K562 (cell line): ENCODE data around the gene CAMKV. TPM values are rescaled to one million over a fixed set of nuclear protein-coding genes. Genes with fewer than 3 reads are reported as not detected.

Experiments
- ATAC-seq: fragments of 200-7000 bp; cut with Tn5 transposase; 3 replicates; pipeline ENCODE4 v1.9.1; 2020; ENCODE audit warnings: moderate library complexity
- BruUV-seq: library from RNA; stranded (reverse); fragments of 400-500 nt; replicated peaks from 2 replicates; lab custom pipeline; 2021; lab: Mats Ljungman, UMichigan
- CTCF ChIA-PET: fragments of 300-600 bp; formaldehyde crosslinking; extraction: SDS; loops from one replicate; lab custom pipeline; 2021; ENCODE audit warnings: low intra/inter-chr PET ratio; lab: Yijun Ruan, JAX
- POLR2A ChIA-PET: fragments of 300-600, 350-650 bp; sonication (Branson Sonifier 250); formaldehyde crosslinking; extraction: SDS; loops from one replicate; lab custom pipeline; 2021; ENCODE audit warnings: antibody characterized with exemption, inconsistent platforms; lab: Yijun Ruan, JAX
- DNase-seq, 4 experiments: peaks; one replicate each; pipeline versions ENCODE4 v3.0.0 to v3.0.0-alpha.2; 2011 to 2018; ENCODE audit warnings: low spot score in 3 of 4, mixed read lengths in 3 of 4; ENCODE audit errors: extremely low read depth in 1 of 4
- FAIRE-seq: peaks from 2 replicates; lab custom pipeline; 2011; peaks lifted over from hg19 to GRCh38; lab: Jason Lieb, UNC
- H2AFZ ChIP-seq: 2 replicates; pipeline ENCODE4 v1.6.0; 2011; ENCODE audit warnings: low read depth, low read length, control low read depth, inconsistent platforms
- H3K27ac ChIP-seq: fragments of 200-600 bp; 3 replicates; pipeline ENCODE4 v1.8.0; 2011; ENCODE audit warnings: low read depth, mild to moderate bottlenecking, control low read depth, inconsistent platforms, low read length, moderate library complexity, mixed read lengths; ENCODE audit errors: extremely low read depth
- H3K27me3 ChIP-seq, 2 experiments: fragments of 300-600 bp in 1 of 2; 2 replicates in 1 of 2; 3 replicates in 1 of 2; pipeline versions ENCODE4 v1.6.0 to v1.8.0; 2011; ENCODE audit warnings: inconsistent platforms in 2 of 2, low read length in 2 of 2, mild to moderate bottlenecking in 1 of 2, mixed read lengths in 1 of 2, moderate library complexity in 1 of 2; ENCODE audit not compliant: control insufficient read depth in 2 of 2, insufficient read depth in 2 of 2
- H3K36me3 ChIP-seq: fragments of 300-600 bp; 3 replicates; pipeline ENCODE4 v1.8.0; 2011; ENCODE audit warnings: mild to moderate bottlenecking, low read length, inconsistent platforms; ENCODE audit not compliant: control insufficient read depth, insufficient read depth
- H3K4me1 ChIP-seq, 2 experiments: fragments of 200-600 bp in 1 of 2; replicated peaks in 1 of 2; 2 replicates in 1 of 2; 3 replicates in 1 of 2; pipeline versions ENCODE4 v1.5.1 to v1.8.0; 2011; ENCODE audit warnings: inconsistent platforms in 2 of 2, low read length in 2 of 2, mild to moderate bottlenecking in 1 of 2, mixed read lengths in 1 of 2, moderate library complexity in 1 of 2; ENCODE audit not compliant: control insufficient read depth in 2 of 2, insufficient read depth in 2 of 2
- H3K4me2 ChIP-seq: 2 replicates; pipeline ENCODE4 v1.6.1; 2011; ENCODE audit warnings: low read length, control low read depth, inconsistent platforms, mixed read lengths; ENCODE audit not compliant: insufficient read depth
- H3K4me3 ChIP-seq: fragments of 200-600 bp; sonication (generic), shearing (Covaris generic); 2 replicates; pipeline ENCODE4 v1.5.1; 2016; ENCODE audit warnings: control low read depth, inconsistent platforms
- H3K79me2 ChIP-seq: fragments of 200-600 bp; 3 replicates; pipeline ENCODE4 v1.8.0; 2011; ENCODE audit warnings: low read length, inconsistent platforms; ENCODE audit not compliant: control insufficient read depth, insufficient read depth
- H3K9ac ChIP-seq, 2 experiments: 2 replicates each; pipeline versions ENCODE4 v1.6.0 to v1.6.1; 2011; ENCODE audit warnings: low read depth in 2 of 2, low read length in 2 of 2, control low read depth in 1 of 2, inconsistent platforms in 1 of 2, mild to moderate bottlenecking in 1 of 2, mixed read lengths in 1 of 2; ENCODE audit not compliant: insufficient read depth in 1 of 2
- H3K9me1 ChIP-seq: one replicate; pipeline ENCODE4 v1.6.0; 2011; ENCODE audit warnings: inconsistent platforms, mild to moderate bottlenecking, low read length, moderate library complexity; ENCODE audit not compliant: control insufficient read depth, insufficient read depth
- H3K9me3 ChIP-seq: replicated peaks from 2 replicates; pipeline ENCODE4 v1.5.1; 2011; ENCODE audit warnings: low read depth, low read length, inconsistent platforms; ENCODE audit not compliant: control insufficient read depth, insufficient read depth
- H4K20me1 ChIP-seq: replicated peaks from 2 replicates; pipeline ENCODE4 v1.6.1; 2011; ENCODE audit warnings: low read length, inconsistent platforms, mixed read lengths; ENCODE audit not compliant: control insufficient read depth, insufficient read depth
- BHLHE40 ChIP-seq: IDR thresholded peaks from 2 replicates; pipeline ENCODE4 v1.6.1; 2011; ENCODE audit warnings: low read length, improper control_type of control experiment
- ETS2 ChIP-seq: IDR thresholded peaks from 2 replicates; pipeline ENCODE4 v1.6.1; 2016; ENCODE audit warnings: borderline replicate concordance, missing genetic modification characterization, mild to moderate bottlenecking, moderate library complexity, missing compliant biosample characterization; ENCODE audit not compliant: poor library complexity, severe bottlenecking
- GABPA ChIP-seq: fragments of 200-800 bp; sonication (Bioruptor generic); conservative IDR thresholded peaks from 2 replicates; pipeline ENCODE4 v1.6.1; 2016; ENCODE audit warnings: low read depth, missing genetic modification characterization, missing compliant biosample characterization
- GABPB1 ChIP-seq: sonication (generic); formaldehyde crosslinking; IDR thresholded peaks from 2 replicates; pipeline ENCODE4 v1.8.0; 2022; ENCODE audit warnings: mild to moderate bottlenecking, missing genetic modification reagents
- IFI16 ChIP-seq: fragments of 250-450 bp; sonication (Bioruptor Pico); IDR thresholded peaks from 2 replicates; pipeline ENCODE4 v2.1.2; 2022; ENCODE audit warnings: mild to moderate bottlenecking, inconsistent platforms
- MTA3 ChIP-seq: fragments of 450-650 bp; formaldehyde crosslinking; IDR thresholded peaks from 2 replicates; pipeline ENCODE4 v1.6.1; 2017; ENCODE audit warnings: mild to moderate bottlenecking, borderline replicate concordance
- MTF1 ChIP-seq: fragments of 250-450 bp; sonication (Bioruptor Pico); IDR thresholded peaks from 2 replicates; pipeline ENCODE4 v1.9.0; 2021; ENCODE audit warnings: moderate library complexity, mild to moderate bottlenecking, inconsistent platforms, borderline replicate concordance
- NR2C1 ChIP-seq, 2 experiments: fragments of 450-650 bp; IDR thresholded peaks; 2 replicates each; pipeline ENCODE4 v1.6.1; 2017; ENCODE audit warnings: mild to moderate bottlenecking in 2 of 2, antibody characterized with exemption in 1 of 2, inconsistent platforms in 1 of 2, missing compliant biosample characterization in 1 of 2, missing genetic modification characterization in 1 of 2
- TCF3 ChIP-seq: sonication (generic); formaldehyde crosslinking; IDR thresholded peaks from 2 replicates; pipeline ENCODE4 v1.4.0; 2020; ENCODE audit warnings: mild to moderate bottlenecking, missing genetic modification reagents
- ZEB2 ChIP-seq: fragments of 450-650 bp; IDR thresholded peaks from 2 replicates; pipeline ENCODE4 v1.6.1; 2016
- ZNF134 ChIP-seq: fragments of 250-450 bp; sonication (Bioruptor Pico); conservative IDR thresholded peaks from 2 replicates; pipeline ENCODE4 v1.4.0; 2020
- ZNF695 ChIP-seq: fragments of 450-650 bp; formaldehyde crosslinking; IDR thresholded peaks from 2 replicates; pipeline ENCODE4 v1.4.0; 2020; ENCODE audit warnings: mild to moderate bottlenecking, moderate library complexity
- ZNF75A ChIP-seq: fragments of 450-650 bp; formaldehyde crosslinking; IDR thresholded peaks from 2 replicates; pipeline ENCODE4 v1.4.0; 2020; ENCODE audit warnings: mild to moderate bottlenecking
- ZNF778 ChIP-seq: fragments of 450-650 bp; formaldehyde crosslinking; IDR thresholded peaks from 2 replicates; pipeline ENCODE4 v1.4.0; 2020; ENCODE audit warnings: mild to moderate bottlenecking, moderate library complexity
- WGBS: fragments of 100-300 bp; shearing (Covaris generic); methylation state at CpG from one replicate; pipeline ENCODE4 v1.1.6; 2016; ENCODE audit warnings: low coverage, mixed read lengths; ENCODE audit not compliant: insufficient coverage; ENCODE audit errors: missing lambda C conversion rate; 5-methylcytosine and 5-hydroxymethylcytosine counted together
- in situ Hi-C: fragments of 300-500 bp; cut with MboI; formaldehyde crosslinking; loops from 4 replicates; pipeline ENCODE4 v1.15.0; 2018; ENCODE audit warnings: inconsistent platforms, mixed read lengths
- intact Hi-C: fragments of 100-400 bp; cut with micrococcal nuclease; formaldehyde crosslinking; loops from 2 replicates; pipeline ENCODE4 v1.14.2; 2022
- polyA plus RNA-seq, 8 experiments: library from polyadenylated mRNA; depleted of rRNA in 4 of 8; stranded (reverse) in 5 of 8; unstranded in 3 of 8; fragments of >200 nt; fragmentation: Nextera tagmentation in 2 of 8; fragmentation: Illumina TruSeq in 1 of 8; extraction: Ambion mirVana in 2 of 8; extraction: Trizol in 1 of 8; gene quantifications; 2 replicates each; pipeline versions ENCODE4 v1.2.1 to v1.2.3, GENCODE V29; 2011 to 2014; ENCODE audit warnings: inconsistent platforms in 1 of 8, missing spikeins in 1 of 8
- total RNA-seq, 7 experiments: library from RNA; depleted of rRNA in 6 of 7; stranded (reverse); fragments of >200 nt in 6 of 7; fragmentation: Illumina TruSeq in 2 of 7; extraction: Trizol in 2 of 7; gene quantifications; 2 replicates each; pipeline versions ENCODE4 v1.2.1 to v1.2.3, GENCODE V29; 2011 to 2021; ENCODE audit warnings: low replicate concordance in 1 of 7
- TF ChIP-seq, protein P1 (sequence below): fragments of 450-650 bp; formaldehyde crosslinking; IDR thresholded peaks from 2 replicates; pipeline ENCODE4 v1.4.0; 2020; ENCODE audit warnings: mild to moderate bottlenecking, moderate library complexity
- TF ChIP-seq, protein P2 (sequence below): sonication (generic); formaldehyde crosslinking; IDR thresholded peaks from 2 replicates; pipeline ENCODE4 v1.8.0; 2022; ENCODE audit warnings: missing genetic modification reagents, mild to moderate bottlenecking, moderate library complexity, borderline replicate concordance
- TF ChIP-seq, protein P3 (sequence below): fragments of 250-450 bp; sonication (Bioruptor Pico); IDR thresholded peaks from 2 replicates; pipeline ENCODE4 v1.8.0; 2021; ENCODE audit warnings: mild to moderate bottlenecking, moderate library complexity

CAMKV gene
- total and polyA plus RNA-seq, 9 of the 15 experiments (the other 6 are each of a cell fraction or from before 2014, with no cell fraction given), result 0.08 to 2.7 (median 0.79) TPM

DNA sequence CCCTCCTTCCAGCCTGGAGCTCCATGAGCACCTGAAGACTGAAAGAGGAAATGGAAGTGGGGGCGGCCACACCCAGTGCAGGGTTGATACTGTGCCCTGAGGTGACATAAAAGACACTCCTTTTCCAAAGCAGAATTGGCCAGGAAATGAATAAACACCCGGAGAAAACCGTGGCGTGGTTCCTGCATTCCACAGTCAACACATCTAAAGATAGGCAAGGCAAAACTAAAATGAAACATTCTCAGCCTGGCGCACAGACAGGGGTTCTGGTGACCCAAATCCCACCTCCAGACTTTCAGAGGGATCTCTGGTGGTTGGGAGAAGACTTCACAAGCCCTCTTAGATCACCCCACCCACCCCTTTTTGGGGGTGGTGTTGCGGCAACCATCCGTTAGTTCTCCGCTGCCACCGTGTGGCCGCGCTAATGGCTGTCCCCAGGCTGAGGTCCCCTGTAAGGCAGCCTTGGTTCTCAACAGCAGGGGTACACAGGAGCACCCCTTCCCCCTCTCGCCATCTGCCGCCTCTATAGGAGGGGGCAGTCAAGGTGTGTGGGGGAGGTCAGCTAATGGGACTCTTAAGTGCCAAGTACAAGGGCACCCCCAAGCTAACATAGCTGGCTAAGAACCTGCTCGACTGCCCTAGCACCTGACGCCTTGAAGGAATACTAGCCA is 36.5 kb upstream of the CAMKV start:
- H3K27me3 ChIP-seq, result no peaks in the 10 kb centered on the region
- WGBS, result 25% methylated on average over 9 of the region's 15 CpGs
- POLR2A ChIA-PET, result interaction anchor here (1.2 kb wide), 1 partner anchor 19 kb away, joined by 3 read pairs; no protein-coding TSS in a partner anchor
- H2AFZ ChIP-seq, result peak overlapping the region; percentile 69
- intact Hi-C loops, result loop anchor here (1.0 to 10.0 kb wide), 4 partner anchors 65 to 351 kb away; partner anchors contain the start of genes BSN and INKA1
- in situ Hi-C loops, result no loop called here
- H3K79me2 ChIP-seq, result peaks cover 27% of the 10 kb centered on the region
- H3K4me2 ChIP-seq, result peak overlapping the region; percentile 75
- CTCF ChIA-PET, result interaction anchor here (0.7 to 1.4 kb wide), 2 partner anchors 65 to 203 kb away, joined by 3 to 7 read pairs; no protein-coding TSS in a partner anchor
- H3K27ac ChIP-seq, result peak overlapping the region; percentile 82
- peaks cover 14% of the 10 kb centered on the region; the same call in 2 of the 3 replicates for H3K36me3 ChIP-seq
- DNase-seq (peak; percentile 76 to 86 (median 80)), FAIRE-seq (peak; percentile 88), ATAC-seq (peak; percentile 75)
- no peaks in the 10 kb centered on the region for H3K9me3 ChIP-seq
- no TSS peak for BruUV-seq
- peak overlapping the region; percentile 72 to 84 for H3K9ac ChIP-seq
- H3K9me1 ChIP-seq, result peaks cover 2% of the 10 kb centered on the region
- H4K20me1 ChIP-seq, result no peaks in the 10 kb centered on the region
- H3K4me1 ChIP-seq, result peaks cover 37 to 73% of the 10 kb centered on the region in 2 experiments
- H3K4me3 ChIP-seq, result peak overlapping the region; percentile 31
- TF ChIP-seq, protein P1, sequence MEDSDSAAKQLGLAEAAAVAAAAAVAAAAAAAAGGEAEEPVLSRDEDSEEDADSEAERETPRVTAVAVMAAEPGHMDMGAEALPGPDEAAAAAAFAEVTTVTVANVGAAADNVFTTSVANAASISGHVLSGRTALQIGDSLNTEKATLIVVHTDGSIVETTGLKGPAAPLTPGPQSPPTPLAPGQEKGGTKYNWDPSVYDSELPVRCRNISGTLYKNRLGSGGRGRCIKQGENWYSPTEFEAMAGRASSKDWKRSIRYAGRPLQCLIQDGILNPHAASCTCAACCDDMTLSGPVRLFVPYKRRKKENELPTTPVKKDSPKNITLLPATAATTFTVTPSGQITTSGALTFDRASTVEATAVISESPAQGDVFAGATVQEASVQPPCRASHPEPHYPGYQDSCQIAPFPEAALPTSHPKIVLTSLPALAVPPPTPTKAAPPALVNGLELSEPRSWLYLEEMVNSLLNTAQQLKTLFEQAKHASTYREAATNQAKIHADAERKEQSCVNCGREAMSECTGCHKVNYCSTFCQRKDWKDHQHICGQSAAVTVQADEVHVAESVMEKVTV (CRISPR knock-in tag), result peak; percentile 41; the same call in 1 of the 2 replicates
- TF ChIP-seq GABPB1, result 0 out of 2 replicates have a peak, but pooled peaks have one; percentile 25
- no peak for TF ChIP-seq NR2C1 (IDR thresholded peaks at IDR 0.05)
- TF ChIP-seq NR2C1 (tag; IDR thresholded peaks at IDR 0.05), result no peak
- no peak for TF ChIP-seq ETS2 (tag)
- no peak for TF ChIP-seq ZNF134 (CRISPR knock-in tag)
- no peak for TF ChIP-seq TCF3 (CRISPR knock-in tag)
- TF ChIP-seq BHLHE40, result no peak
- TF ChIP-seq IFI16, result no peak
- TF ChIP-seq MTF1 (CRISPR knock-in tag), result no peak
- no peak for TF ChIP-seq ZNF778 (CRISPR knock-in tag)
- TF ChIP-seq, protein P2, sequence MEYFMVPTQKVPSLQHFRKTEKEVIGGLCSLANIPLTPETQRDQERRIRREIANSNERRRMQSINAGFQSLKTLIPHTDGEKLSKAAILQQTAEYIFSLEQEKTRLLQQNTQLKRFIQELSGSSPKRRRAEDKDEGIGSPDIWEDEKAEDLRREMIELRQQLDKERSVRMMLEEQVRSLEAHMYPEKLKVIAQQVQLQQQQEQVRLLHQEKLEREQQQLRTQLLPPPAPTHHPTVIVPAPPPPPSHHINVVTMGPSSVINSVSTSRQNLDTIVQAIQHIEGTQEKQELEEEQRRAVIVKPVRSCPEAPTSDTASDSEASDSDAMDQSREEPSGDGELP (CRISPR knock-in tag), result peak; percentile 45; the same call in 1 of the 2 replicates
- TF ChIP-seq, protein P3, sequence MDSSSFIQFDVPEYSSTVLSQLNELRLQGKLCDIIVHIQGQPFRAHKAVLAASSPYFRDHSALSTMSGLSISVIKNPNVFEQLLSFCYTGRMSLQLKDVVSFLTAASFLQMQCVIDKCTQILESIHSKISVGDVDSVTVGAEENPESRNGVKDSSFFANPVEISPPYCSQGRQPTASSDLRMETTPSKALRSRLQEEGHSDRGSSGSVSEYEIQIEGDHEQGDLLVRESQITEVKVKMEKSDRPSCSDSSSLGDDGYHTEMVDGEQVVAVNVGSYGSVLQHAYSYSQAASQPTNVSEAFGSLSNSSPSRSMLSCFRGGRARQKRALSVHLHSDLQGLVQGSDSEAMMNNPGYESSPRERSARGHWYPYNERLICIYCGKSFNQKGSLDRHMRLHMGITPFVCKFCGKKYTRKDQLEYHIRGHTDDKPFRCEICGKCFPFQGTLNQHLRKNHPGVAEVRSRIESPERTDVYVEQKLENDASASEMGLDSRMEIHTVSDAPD (CRISPR knock-in tag), result no peak
- peak; percentile 37; the same call in 1 of the 2 replicates for TF ChIP-seq ZEB2
- 0 out of 2 replicates have a peak, but pooled peaks have one; percentile 29 for TF ChIP-seq MTA3
- TF ChIP-seq ZNF75A, result no peak
- no peak for TF ChIP-seq ZNF695 (CRISPR knock-in tag)
- TF ChIP-seq GABPA, result no peak
